HepG2 (cell line): ENCODE results near the gene SPNS3. TPM values are rescaled to one million over a fixed set of nuclear protein-coding genes. Genes with fewer than 3 reads are reported as not detected.

Experiments used
- DNMT3B ChIP-seq: conservative IDR thresholded peaks from 2 replicates; pipeline ENCODE4 v1.6.1; 2016; ENCODE audit warnings: missing biosample characterization, control low read depth
- HNF4G ChIP-seq, 2 experiments: sonication (generic) in 1 of 2; formaldehyde crosslinking in 1 of 2; IDR thresholded peaks; 2 replicates each; pipeline versions ENCODE4 v1.4.0 to v1.6.1; 2011 to 2020; ENCODE audit warnings: borderline replicate concordance in 2 of 2, low read depth in 2 of 2, mild to moderate bottlenecking in 2 of 2, low read length in 1 of 2, missing genetic modification reagents in 1 of 2, moderate library complexity in 1 of 2
- HNRNPLL ChIP-seq: fragments of 200-400 bp; formaldehyde crosslinking; IDR thresholded peaks from 2 replicates; pipeline ENCODE4 v1.6.1; 2017; ENCODE audit warnings: mild to moderate bottlenecking, low read depth, low read length; ENCODE audit not compliant: poor library complexity, severe bottlenecking
- KLF13 ChIP-seq: sonication (generic); formaldehyde crosslinking; IDR thresholded peaks from 2 replicates; pipeline ENCODE4 v1.4.0; 2020; ENCODE audit warnings: mild to moderate bottlenecking, missing genetic modification reagents
- NPAS2 ChIP-seq: sonication (generic); formaldehyde crosslinking; IDR thresholded peaks from 2 replicates; pipeline ENCODE4 v1.8.0; 2022; ENCODE audit warnings: mild to moderate bottlenecking, missing genetic modification reagents, borderline replicate concordance
- NR2F2 ChIP-seq: IDR thresholded peaks from 2 replicates; pipeline ENCODE4 v1.6.1; 2012; ENCODE audit warnings: low read depth, inconsistent platforms, borderline replicate concordance
- SATB2 ChIP-seq: sonication (generic); formaldehyde crosslinking; IDR thresholded peaks from 2 replicates; pipeline ENCODE4 v1.5.0; 2020; ENCODE audit warnings: missing genetic modification reagents
- SP1 ChIP-seq, 2 experiments: fragments of 450-650 bp in 1 of 2; sonication (generic) in 1 of 2; formaldehyde crosslinking in 1 of 2; IDR thresholded peaks; 2 replicates each; pipeline versions ENCODE4 v1.4.0 to v1.6.1; 2016 to 2020; ENCODE audit warnings: missing genetic modification reagents in 1 of 2
- ZBTB7B ChIP-seq: sonication (generic); formaldehyde crosslinking; IDR thresholded peaks from 2 replicates; pipeline ENCODE4 v1.4.0; 2020; ENCODE audit warnings: missing genetic modification reagents
- ZFX ChIP-seq: sonication (generic); formaldehyde crosslinking; IDR thresholded peaks from 2 replicates; pipeline ENCODE4 v1.4.0; 2020; ENCODE audit warnings: mild to moderate bottlenecking, low read depth, missing genetic modification reagents, moderate library complexity
- ZNF563 ChIP-seq: sonication (generic); formaldehyde crosslinking; IDR thresholded peaks from 2 replicates; pipeline ENCODE4 v1.8.0; 2022; ENCODE audit warnings: mild to moderate bottlenecking, moderate library complexity, missing genetic modification reagents
- ZNF724P ChIP-seq: sonication (generic); formaldehyde crosslinking; IDR thresholded peaks from 2 replicates; pipeline ENCODE4 v1.8.0; 2022; ENCODE audit warnings: missing genetic modification reagents, borderline replicate concordance
- polyA plus RNA-seq, 8 experiments: library from polyadenylated mRNA; depleted of rRNA in 3 of 8; stranded (reverse) in 7 of 8; unstranded in 1 of 8; fragments of >200 nt; fragmentation: Illumina TruSeq in 4 of 8; extraction: Trizol in 4 of 8; gene quantifications; 2 replicates each; pipeline versions ENCODE4 v1.2.1 to v1.2.3, GENCODE V29; 2011 to 2016; ENCODE audit warnings: low read depth in 4 of 8, missing spikeins in 1 of 8, mixed read lengths in 1 of 8; ENCODE audit not compliant: insufficient read depth in 1 of 8
- total RNA-seq, 5 experiments: library from RNA; depleted of rRNA; stranded (reverse); fragments of >200 nt; fragmentation: Illumina TruSeq; extraction: Trizol; gene quantifications; 2 replicates each; pipeline ENCODE4 v1.2.3, GENCODE V29; 2016; ENCODE audit warnings: low read depth in 1 of 5
- TF ChIP-seq, protein P1 (sequence below): sonication (generic); formaldehyde crosslinking; IDR thresholded peaks from 2 replicates; pipeline ENCODE4 v1.8.0; 2022; ENCODE audit warnings: mild to moderate bottlenecking, missing genetic modification reagents, moderate library complexity
- TF ChIP-seq, protein P2 (sequence below): IDR thresholded peaks from 2 replicates; pipeline ENCODE4 v1.6.1; 2016; ENCODE audit warnings: missing compliant biosample characterization, missing genetic modification reagents, borderline replicate concordance
- TF ChIP-seq, protein P3 (sequence below): sonication (generic); formaldehyde crosslinking; conservative IDR thresholded peaks from 2 replicates; pipeline ENCODE4 v1.4.0; 2020; ENCODE audit warnings: mild to moderate bottlenecking, missing genetic modification reagents, moderate library complexity
- TF ChIP-seq, protein P4 (sequence below): sonication (generic); formaldehyde crosslinking; conservative IDR thresholded peaks from 2 replicates; pipeline ENCODE4 v1.4.0; 2020; ENCODE audit warnings: missing genetic modification reagents
- TF ChIP-seq, protein P5 (sequence below): sonication (generic); formaldehyde crosslinking; IDR thresholded peaks from 2 replicates; pipeline ENCODE4 v1.5.0; 2020; ENCODE audit warnings: missing genetic modification reagents, mild to moderate bottlenecking, borderline replicate concordance

Gene SPNS3
- total and polyA plus RNA-seq, 2 of the 13 experiments (the other 11 are each of a cell fraction or from before 2014, with no cell fraction given): not detected

DNA sequence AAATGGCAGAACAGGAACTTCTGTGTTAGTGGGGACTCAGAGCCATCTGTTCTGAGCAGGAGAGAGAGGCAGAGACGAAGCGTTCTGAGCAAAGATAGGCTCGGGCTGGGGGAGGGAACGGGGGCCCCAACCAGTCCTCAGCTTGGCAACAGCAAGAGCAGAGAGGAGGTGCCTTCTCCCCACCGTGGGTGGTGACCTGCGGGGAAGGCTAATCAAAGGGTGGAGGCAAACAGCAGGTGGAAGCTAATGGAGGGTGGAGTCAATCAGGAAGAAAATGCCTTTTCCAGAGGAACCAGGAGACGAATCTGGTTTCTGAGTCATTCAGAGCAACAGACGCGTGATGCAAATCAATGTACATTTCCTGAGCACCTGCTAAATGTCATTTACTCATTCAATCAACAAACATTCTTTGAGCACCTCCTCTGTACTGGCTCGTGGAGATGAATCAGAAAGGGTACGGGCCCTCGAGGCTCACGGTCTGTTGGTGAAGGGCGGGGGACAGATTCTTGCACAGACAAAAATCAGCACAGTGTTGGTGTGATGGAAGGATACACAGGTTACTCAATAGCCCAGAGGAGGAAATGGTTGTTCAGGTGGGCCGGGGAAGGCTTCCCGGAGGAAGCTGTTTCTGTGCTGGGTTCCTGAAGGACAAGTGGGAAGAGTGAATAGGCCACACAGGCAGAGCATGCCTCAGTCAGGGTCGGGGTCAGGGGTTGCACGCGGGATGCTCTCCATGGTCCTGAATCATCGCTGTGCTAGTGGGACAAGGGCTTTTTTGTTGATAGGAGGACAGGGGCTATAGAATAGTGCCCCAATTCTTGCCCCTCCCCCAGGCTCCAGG is 59.2 kb downstream of the SPNS3 start (continued):
- TF ChIP-seq ZNF563 (CRISPR knock-in tag) (peak; percentile 88), DNMT3B (CRISPR knock-in tag) (peak; percentile 99), ZNF724P (CRISPR knock-in tag) (0 out of 2 replicates have a peak, but pooled peaks have one; percentile 53), NPAS2 (CRISPR knock-in tag) (no peak), SP1 (IDR thresholded peaks at IDR 0.05) (no peak), SP1 (CRISPR knock-in tag; IDR thresholded peaks at IDR 0.05) (0 out of 2 replicates have a peak, but pooled peaks have one; percentile 33), HNF4G (IDR thresholded peaks at IDR 0.05; ENCODE audit: borderline replicate concordance, low read depth, low read length) (peak; percentile 50; the same call in 1 of the 2 replicates), HNF4G (CRISPR knock-in tag; IDR thresholded peaks at IDR 0.05; ENCODE audit: borderline replicate concordance, low read depth) (peak; percentile 66; the same call in 1 of the 2 replicates), HNRNPLL (no peak), NR2F2 (peak; percentile 90), KLF13 (CRISPR knock-in tag) (no peak), ZFX (CRISPR knock-in tag) (peak; percentile 70), SATB2 (CRISPR knock-in tag) (peak; percentile 62; the same call in 1 of the 2 replicates), ZBTB7B (CRISPR knock-in tag) (peak; percentile 41; the same call in 1 of the 2 replicates)
- TF ChIP-seq, protein P1, sequence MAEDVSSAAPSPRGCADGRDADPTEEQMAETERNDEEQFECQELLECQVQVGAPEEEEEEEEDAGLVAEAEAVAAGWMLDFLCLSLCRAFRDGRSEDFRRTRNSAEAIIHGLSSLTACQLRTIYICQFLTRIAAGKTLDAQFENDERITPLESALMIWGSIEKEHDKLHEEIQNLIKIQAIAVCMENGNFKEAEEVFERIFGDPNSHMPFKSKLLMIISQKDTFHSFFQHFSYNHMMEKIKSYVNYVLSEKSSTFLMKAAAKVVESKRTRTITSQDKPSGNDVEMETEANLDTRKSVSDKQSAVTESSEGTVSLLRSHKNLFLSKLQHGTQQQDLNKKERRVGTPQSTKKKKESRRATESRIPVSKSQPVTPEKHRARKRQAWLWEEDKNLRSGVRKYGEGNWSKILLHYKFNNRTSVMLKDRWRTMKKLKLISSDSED (CRISPR knock-in tag): no peak
- TF ChIP-seq, protein P2, sequence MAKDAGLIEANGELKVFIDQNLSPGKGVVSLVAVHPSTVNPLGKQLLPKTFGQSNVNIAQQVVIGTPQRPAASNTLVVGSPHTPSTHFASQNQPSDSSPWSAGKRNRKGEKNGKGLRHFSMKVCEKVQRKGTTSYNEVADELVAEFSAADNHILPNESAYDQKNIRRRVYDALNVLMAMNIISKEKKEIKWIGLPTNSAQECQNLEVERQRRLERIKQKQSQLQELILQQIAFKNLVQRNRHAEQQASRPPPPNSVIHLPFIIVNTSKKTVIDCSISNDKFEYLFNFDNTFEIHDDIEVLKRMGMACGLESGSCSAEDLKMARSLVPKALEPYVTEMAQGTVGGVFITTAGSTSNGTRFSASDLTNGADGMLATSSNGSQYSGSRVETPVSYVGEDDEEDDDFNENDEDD (CRISPR knock-in tag): peak; percentile 46; the same call in 1 of the 2 replicates
- TF ChIP-seq, protein P3, sequence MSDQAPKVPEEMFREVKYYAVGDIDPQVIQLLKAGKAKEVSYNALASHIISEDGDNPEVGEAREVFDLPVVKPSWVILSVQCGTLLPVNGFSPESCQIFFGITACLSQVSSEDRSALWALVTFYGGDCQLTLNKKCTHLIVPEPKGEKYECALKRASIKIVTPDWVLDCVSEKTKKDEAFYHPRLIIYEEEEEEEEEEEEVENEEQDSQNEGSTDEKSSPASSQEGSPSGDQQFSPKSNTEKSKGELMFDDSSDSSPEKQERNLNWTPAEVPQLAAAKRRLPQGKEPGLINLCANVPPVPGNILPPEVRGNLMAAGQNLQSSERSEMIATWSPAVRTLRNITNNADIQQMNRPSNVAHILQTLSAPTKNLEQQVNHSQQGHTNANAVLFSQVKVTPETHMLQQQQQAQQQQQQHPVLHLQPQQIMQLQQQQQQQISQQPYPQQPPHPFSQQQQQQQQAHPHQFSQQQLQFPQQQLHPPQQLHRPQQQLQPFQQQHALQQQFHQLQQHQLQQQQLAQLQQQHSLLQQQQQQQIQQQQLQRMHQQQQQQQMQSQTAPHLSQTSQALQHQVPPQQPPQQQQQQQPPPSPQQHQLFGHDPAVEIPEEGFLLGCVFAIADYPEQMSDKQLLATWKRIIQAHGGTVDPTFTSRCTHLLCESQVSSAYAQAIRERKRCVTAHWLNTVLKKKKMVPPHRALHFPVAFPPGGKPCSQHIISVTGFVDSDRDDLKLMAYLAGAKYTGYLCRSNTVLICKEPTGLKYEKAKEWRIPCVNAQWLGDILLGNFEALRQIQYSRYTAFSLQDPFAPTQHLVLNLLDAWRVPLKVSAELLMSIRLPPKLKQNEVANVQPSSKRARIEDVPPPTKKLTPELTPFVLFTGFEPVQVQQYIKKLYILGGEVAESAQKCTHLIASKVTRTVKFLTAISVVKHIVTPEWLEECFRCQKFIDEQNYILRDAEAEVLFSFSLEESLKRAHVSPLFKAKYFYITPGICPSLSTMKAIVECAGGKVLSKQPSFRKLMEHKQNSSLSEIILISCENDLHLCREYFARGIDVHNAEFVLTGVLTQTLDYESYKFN: no peak
- TF ChIP-seq, protein P4, sequence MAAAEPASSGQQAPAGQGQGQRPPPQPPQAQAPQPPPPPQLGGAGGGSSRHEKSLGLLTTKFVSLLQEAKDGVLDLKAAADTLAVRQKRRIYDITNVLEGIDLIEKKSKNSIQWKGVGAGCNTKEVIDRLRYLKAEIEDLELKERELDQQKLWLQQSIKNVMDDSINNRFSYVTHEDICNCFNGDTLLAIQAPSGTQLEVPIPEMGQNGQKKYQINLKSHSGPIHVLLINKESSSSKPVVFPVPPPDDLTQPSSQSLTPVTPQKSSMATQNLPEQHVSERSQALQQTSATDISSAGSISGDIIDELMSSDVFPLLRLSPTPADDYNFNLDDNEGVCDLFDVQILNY (CRISPR knock-in tag): no peak
- TF ChIP-seq, protein P5, sequence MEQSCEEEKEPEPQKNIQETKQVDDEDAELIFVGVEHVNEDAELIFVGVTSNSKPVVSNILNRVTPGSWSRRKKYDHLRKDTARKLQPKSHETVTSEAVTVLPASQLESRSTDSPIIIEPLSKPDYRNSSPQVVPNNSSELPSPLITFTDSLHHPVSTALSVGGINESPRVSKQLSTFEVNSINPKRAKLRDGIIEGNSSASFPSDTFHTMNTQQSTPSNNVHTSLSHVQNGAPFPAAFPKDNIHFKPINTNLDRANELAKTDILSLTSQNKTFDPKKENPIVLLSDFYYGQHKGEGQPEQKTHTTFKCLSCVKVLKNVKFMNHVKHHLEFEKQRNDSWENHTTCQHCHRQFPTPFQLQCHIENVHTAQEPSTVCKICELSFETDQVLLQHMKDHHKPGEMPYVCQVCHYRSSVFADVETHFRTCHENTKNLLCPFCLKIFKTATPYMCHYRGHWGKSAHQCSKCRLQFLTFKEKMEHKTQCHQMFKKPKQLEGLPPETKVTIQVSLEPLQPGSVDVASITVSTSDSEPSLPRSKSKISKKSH (CRISPR knock-in tag): 0 out of 2 replicates have a peak, but pooled peaks have one; percentile 36
